Pancreas (tissue), 10 donors: ENCODE measurements around the gene SLC8A1. TPM values are rescaled to one million over a fixed set of nuclear protein-coding genes. Genes with fewer than 3 reads are reported as not detected.

ENCODE experiments used
- ATAC-seq, 4 donors: fragments of 200-7000 bp; cut with Tn5 transposase; one replicate each; pipeline versions ENCODE4 v1.8.0 to v1.9.1; 2020; ENCODE audit warnings: mild to moderate bottlenecking in 4 of 4, moderate library complexity in 4 of 4
- DNase-seq, 6 donors: peaks; one replicate each; pipeline ENCODE4 v3.0.0-alpha.2; 2020
- FAIRE-seq: peaks from 2 replicates; lab custom pipeline; 2012; peaks lifted over from hg19 to GRCh38; lab: Jason Lieb, UNC
- H3K27ac ChIP-seq, 4 donors: fragments of 200-600 bp; sonication (generic); 1 replicate in 3 of 4; 2 replicates in 1 of 4; pipeline versions ENCODE4 v1.5.0 to v1.8.0; 2020
- H3K27me3 ChIP-seq, 4 donors: fragments of 200-600 bp; one replicate each; pipeline ENCODE4 v1.8.0; 2021
- H3K36me3 ChIP-seq, 3 donors: fragments of 200-600 bp; sonication (generic) in 1 of 3; one replicate each; pipeline versions ENCODE4 v1.5.0 to v1.8.0; 2020 to 2021
- H3K4me1 ChIP-seq, 3 donors: fragments of 200-600 bp; one replicate each; pipeline ENCODE4 v1.8.0; 2021
- H3K4me3 ChIP-seq, 4 donors: fragments of 200-600 bp; sonication (generic) in 2 of 4; one replicate each; pipeline versions ENCODE4 v1.5.0 to v1.8.0; 2020 to 2021
- H3K9me3 ChIP-seq, 4 donors: fragments of 200-600 bp; one replicate each; pipeline ENCODE4 v1.8.0; 2021
- WGBS, 2 donors: extraction: QIAGEN DNeasy Blood & Tissue Kit; methylation state at CpG; one replicate each; pipeline ENCODE4 v1.1.7; 2013; 5-methylcytosine and 5-hydroxymethylcytosine counted together
- intact Hi-C, 3 donors: fragments of 100-400 bp; cut with DNase I; formaldehyde crosslinking; loops; one replicate each; pipeline versions ENCODE4 v1.11.1 to v1.14.2; 2022
- polyA plus RNA-seq, 2 donors: library from polyadenylated mRNA; stranded (reverse); fragments of 200-250 nt; gene quantifications; one replicate each; pipeline ENCODE4 v1.2.3, GENCODE V29; 2013
- total RNA-seq, 6 donors: library from RNA; stranded (reverse); fragmentation: NEBNext Ultra II Directional in 4 of 6; extraction: Animal tissue kit (Norgen Biotek cat#: 25700) in 4 of 6; gene quantifications; one replicate each; pipeline versions ENCODE4 v1.2.1 to v1.2.4, GENCODE V29; 2021 to 2023
- TF ChIP-seq, protein P1 (sequence below), 4 donors: fragments of 200-600 bp; sonication (generic) in 3 of 4; IDR thresholded peaks; one replicate each; pipeline versions ENCODE4 v1.5.0 to v1.8.0; 2021; ENCODE audit warnings: antibody characterized with exemption in 4 of 4
- donor health status: healthy with polysubstance abuse.
- donor health status: DM: no; HTN: no; CAD: no; lungs with moderate emphysema.
- donor health status: DM: no; HTN: no; CAD: no.
- donor health status: control.
- donor health status: control.
- donor health status: Bipolar disorder and iron deficiency.
- donor health status: DM: yes; HTN: yes; CAD: no.
- donor health status: DM: no; HTN: no; CAD: no.
- donor health status: DM: no; HTN: no; CAD: no.
- donor health status: DM: yes; HTN: yes; CAD: no.

Gene SLC8A1
- total and polyA plus RNA-seq, 8 donors: 0.19 to 12.4 (median 2.3) TPM

GRCh38 chr2:40456926-40457325 is 5.0 kb upstream of the SLC8A1 start:
- no peak for FAIRE-seq
- intact Hi-C loops: no loop called here
- no peak for ATAC-seq
- no peaks in the 10 kb centered on the region for H3K9me3 ChIP-seq
- no peaks in the 10 kb centered on the region for H3K36me3 ChIP-seq
- H3K27me3 ChIP-seq: peaks cover 0 to 6% (median 0%) of the 10 kb centered on the region in 4 donors
- DNase-seq: no peak
- no peak overlapping the region for H3K4me3 ChIP-seq
- no peak overlapping the region for H3K27ac ChIP-seq
- H3K4me1 ChIP-seq: no peaks in the 10 kb centered on the region
- TF ChIP-seq, protein P1, sequence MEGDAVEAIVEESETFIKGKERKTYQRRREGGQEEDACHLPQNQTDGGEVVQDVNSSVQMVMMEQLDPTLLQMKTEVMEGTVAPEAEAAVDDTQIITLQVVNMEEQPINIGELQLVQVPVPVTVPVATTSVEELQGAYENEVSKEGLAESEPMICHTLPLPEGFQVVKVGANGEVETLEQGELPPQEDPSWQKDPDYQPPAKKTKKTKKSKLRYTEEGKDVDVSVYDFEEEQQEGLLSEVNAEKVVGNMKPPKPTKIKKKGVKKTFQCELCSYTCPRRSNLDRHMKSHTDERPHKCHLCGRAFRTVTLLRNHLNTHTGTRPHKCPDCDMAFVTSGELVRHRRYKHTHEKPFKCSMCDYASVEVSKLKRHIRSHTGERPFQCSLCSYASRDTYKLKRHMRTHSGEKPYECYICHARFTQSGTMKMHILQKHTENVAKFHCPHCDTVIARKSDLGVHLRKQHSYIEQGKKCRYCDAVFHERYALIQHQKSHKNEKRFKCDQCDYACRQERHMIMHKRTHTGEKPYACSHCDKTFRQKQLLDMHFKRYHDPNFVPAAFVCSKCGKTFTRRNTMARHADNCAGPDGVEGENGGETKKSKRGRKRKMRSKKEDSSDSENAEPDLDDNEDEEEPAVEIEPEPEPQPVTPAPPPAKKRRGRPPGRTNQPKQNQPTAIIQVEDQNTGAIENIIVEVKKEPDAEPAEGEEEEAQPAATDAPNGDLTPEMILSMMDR (IDR thresholded peaks at IDR 0.05): no peak
- 63 to 67% methylated on average over 2 of the region's 2 CpGs for WGBS, 2 donors

- intact Hi-C loops: no loop called here
- DNase-seq (peak in 1 of 6 donors; percentile 23), ATAC-seq (peak in 1 of 4 donors; percentile 59), FAIRE-seq (no peak)
- TF ChIP-seq, protein P1 (IDR thresholded peaks at IDR 0.05): no peak
- Histone ChIP-seq H3K27me3 (peaks cover 0 to 6% (median 0%) of the 10 kb centered on the region in 4 donors), H3K4me3 (no peak overlapping the region), H3K9me3 (no peaks in the 10 kb centered on the region), H3K36me3 (no peaks in the 10 kb centered on the region), H3K27ac (no peak overlapping the region), H3K4me1 (no peaks in the 10 kb centered on the region)
- 80 to 89% methylated on average over 5 of the region's 5 CpGs for WGBS, 2 donors
Observed at GRCh38 chr2:40455661-40456060, 3.8 kb upstream of the SLC8A1 start.

DNA sequence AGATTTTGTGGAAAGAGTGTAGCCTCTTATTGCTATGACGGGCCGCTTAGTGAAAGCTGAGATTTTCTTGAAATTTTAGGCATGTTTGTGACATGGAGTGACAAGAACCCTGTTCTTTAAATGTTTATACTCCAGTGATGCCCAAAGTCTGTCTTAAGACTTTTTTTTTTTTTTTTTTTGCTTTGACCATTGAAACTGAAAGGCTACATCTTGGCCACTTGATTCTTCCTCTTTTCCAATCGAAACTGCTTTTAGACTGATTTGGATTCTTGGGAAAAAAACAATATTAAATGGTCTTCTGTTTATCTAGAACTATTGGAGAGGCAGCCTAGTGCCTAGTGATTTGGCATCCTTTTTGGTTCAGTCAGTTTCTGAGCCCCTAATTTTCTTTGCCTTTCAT is 2.4 kb upstream of the SLC8A1 start:
- FAIRE-seq: no peak
- Histone ChIP-seq H3K27ac (no peak overlapping the region), H3K4me3 (no peak overlapping the region), H3K27me3 (peaks cover 0 to 6% (median 0%) of the 10 kb centered on the region in 4 donors), H3K9me3 (no peaks in the 10 kb centered on the region), H3K36me3 (no peaks in the 10 kb centered on the region), H3K4me1 (no peaks in the 10 kb centered on the region)
- TF ChIP-seq, protein P1 (IDR thresholded peaks at IDR 0.05): no peak
- no peak for ATAC-seq
- intact Hi-C loops: no loop called here
- 58 to 75% methylated on average over 3 of the region's 3 CpGs for WGBS, 2 donors
- no peak for DNase-seq

DNA sequence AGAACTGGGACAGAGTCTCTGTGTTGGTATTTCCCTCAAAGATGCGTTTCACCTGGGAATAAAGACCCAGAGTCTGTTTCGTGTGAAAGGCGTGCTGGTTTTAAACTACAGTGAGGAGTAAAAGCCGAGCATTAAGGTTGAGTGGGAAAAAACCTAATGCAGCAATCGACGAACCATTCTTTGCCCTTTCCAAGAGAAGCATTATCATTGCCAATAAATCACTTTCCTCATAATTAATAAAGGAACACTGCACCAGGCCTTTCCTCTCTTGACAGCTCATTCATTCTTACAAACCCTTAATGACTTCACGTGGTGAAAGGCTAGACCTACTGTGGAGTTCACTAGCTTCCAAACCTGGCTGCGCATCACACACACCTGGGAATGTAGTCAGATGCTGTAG is 896 bp upstream of the SLC8A1 start:
- ATAC-seq (no peak), DNase-seq (no peak), FAIRE-seq (no peak)
- H3K9me3 ChIP-seq: no peaks in the 10 kb centered on the region
- H3K36me3 ChIP-seq: no peaks in the 10 kb centered on the region
- intact Hi-C loops: no loop called here
- H3K27ac ChIP-seq: peak overlapping the region in 1 of 4 donors; percentile 44
- no peak overlapping the region for H3K4me3 ChIP-seq
- 49 to 60% methylated on average over 8 of the region's 8 CpGs for WGBS, 2 donors
- TF ChIP-seq, protein P1 (IDR thresholded peaks at IDR 0.05): no peak
- H3K27me3 ChIP-seq: peaks cover 0 to 6% (median 0%) of the 10 kb centered on the region in 4 donors
- no peaks in the 10 kb centered on the region for H3K4me1 ChIP-seq

DNA sequence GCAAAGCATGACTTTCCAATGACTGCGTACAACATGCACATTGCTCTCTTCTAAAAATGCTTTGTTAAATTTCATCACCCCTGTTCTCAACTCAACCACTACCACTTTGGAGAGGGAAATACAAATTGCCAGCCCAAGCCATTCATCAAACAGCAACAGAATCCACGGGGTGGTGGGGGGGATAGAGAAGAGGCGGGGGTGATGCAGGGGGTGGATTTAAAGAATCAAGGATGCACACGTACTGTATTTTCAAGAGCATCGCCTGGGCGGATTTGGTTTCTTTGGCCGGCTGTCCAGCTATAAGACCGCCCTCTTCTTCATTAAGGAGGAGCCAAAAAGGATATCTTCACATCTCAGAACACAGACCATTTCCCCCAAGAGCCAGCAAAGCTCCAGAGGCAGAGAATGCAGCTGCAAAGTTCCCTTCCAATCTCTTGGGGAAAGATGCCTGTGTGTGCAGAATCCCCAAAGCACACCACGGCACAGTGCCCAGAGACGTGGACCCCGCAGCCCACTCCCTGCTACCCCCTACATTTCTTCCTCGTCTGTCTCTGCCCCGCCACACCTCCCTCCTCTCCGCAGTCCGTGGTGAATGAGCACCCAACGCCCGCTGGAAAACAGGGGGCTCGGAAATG is 977 bp downstream of the SLC8A1 start:
- H3K4me3 ChIP-seq: peak overlapping the region in 3 of 4 donors; percentile 12 to 49 (median 16)
- H3K27me3 ChIP-seq: peaks cover 0 to 6% (median 0%) of the 10 kb centered on the region in 4 donors
- ATAC-seq (peak; percentile 31 to 76 (median 65)), DNase-seq (peak in 1 of 6 donors; percentile 49), FAIRE-seq (no peak)
- 2 to 5% methylated on average over 18 of the region's 18 CpGs for WGBS, 2 donors
- intact Hi-C loops: no loop called here
- peak overlapping the region in 1 of 4 donors; percentile 8 for H3K27ac ChIP-seq
- no peaks in the 10 kb centered on the region for H3K36me3 ChIP-seq
- TF ChIP-seq, protein P1 (IDR thresholded peaks at IDR 0.05): no peak
- H3K9me3 ChIP-seq: no peaks in the 10 kb centered on the region
- H3K4me1 ChIP-seq: no peaks in the 10 kb centered on the region
